BLaER1 (cell line): ENCODE results near the gene KHK.

ENCODE experiments used
- H3K27ac ChIP-seq: shearing (Covaris generic); formaldehyde crosslinking; 2 replicates; pipeline ENCODE4 v1.8.1; 2022
- H3K27me3 ChIP-seq: shearing (Covaris generic); formaldehyde crosslinking; 2 replicates; pipeline ENCODE4 v1.8.1; 2022
- H3K36me3 ChIP-seq: shearing (Covaris generic); formaldehyde crosslinking; 2 replicates; pipeline ENCODE4 v1.8.1; 2022
- H3K4me1 ChIP-seq: shearing (Covaris generic); formaldehyde crosslinking; 2 replicates; pipeline ENCODE4 v1.8.1; 2022
- H3K4me2 ChIP-seq: shearing (Covaris generic); formaldehyde crosslinking; 2 replicates; pipeline ENCODE4 v1.8.1; 2022
- H3K4me3 ChIP-seq: shearing (Covaris generic); formaldehyde crosslinking; 2 replicates; pipeline ENCODE4 v1.8.1; 2022
- H3K9ac ChIP-seq: shearing (Covaris generic); formaldehyde crosslinking; 2 replicates; pipeline ENCODE4 v1.8.1; 2022
- H3K9me3 ChIP-seq: shearing (Covaris generic); formaldehyde crosslinking; 2 replicates; pipeline ENCODE4 v1.8.1; 2022
- H4K20me1 ChIP-seq: shearing (Covaris generic); formaldehyde crosslinking; 2 replicates; pipeline ENCODE4 v1.8.1; 2022
- Cebpa-rat ChIP-seq: shearing (Covaris generic); IDR thresholded peaks from 2 replicates; pipeline ENCODE4 v1.8.1; 2022

KHK gene

GRCh38 chr2:27086724-27087593 is at the start of gene KHK:
KHK (plus strand) TSS chr2:27086772; CDS start chr2:27087260, 488 bp downstream.
- H3K4me1 ChIP-seq = peaks cover 87% of the 10 kb centered on the region
- H3K27ac ChIP-seq = peak within 1 kb of the TSS; percentile 88

DNA sequence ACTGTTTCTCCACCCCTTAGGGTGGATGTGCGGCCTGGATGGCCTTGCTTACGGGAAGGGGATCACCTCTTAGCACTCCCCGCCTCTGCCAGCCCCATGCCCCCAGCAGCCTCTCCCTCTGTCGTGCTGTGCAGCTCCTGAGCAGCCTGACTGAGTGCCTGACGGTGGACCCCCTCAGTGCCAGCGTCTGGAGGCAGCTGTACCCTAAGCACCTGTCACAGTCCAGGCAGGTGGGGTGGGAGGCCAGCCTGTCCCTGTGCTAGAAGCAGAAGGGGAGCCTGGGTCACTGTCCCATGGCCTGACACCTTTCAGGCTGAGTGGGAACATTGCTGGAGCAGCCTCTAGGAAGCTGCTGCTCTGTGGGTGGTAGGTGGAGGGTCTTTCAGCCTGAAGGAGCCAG is 48.6 kb upstream of the KHK start:
- Histone ChIP-seq H3K27ac (no peak overlapping the region), H3K27me3 (no peaks in the 10 kb centered on the region), H3K4me3 (no peak overlapping the region), H3K9me3 (no peaks in the 10 kb centered on the region), H3K4me1 (peaks cover 48% of the 10 kb centered on the region), H3K4me2 (no peak overlapping the region), H3K36me3 (peaks cover 84% of the 10 kb centered on the region), H3K9ac (no peak overlapping the region), H4K20me1 (peaks cover 8% of the 10 kb centered on the region; the same call in 1 of the 2 replicates)
- no peak for TF ChIP-seq Cebpa-rat

More at GRCh38 chr2:27086724-27087593, at the start of gene KHK:
- peaks cover 34% of the 10 kb centered on the region for H3K36me3 ChIP-seq
- no peaks in the 10 kb centered on the region for H3K9me3 ChIP-seq
- H3K27me3 ChIP-seq = no peaks in the 10 kb centered on the region
- no peak for TF ChIP-seq Cebpa-rat
- H3K9ac ChIP-seq = peak within 1 kb of the TSS; percentile 88
- peak within 1 kb of the TSS; percentile 100 for H3K4me2 ChIP-seq
- H3K4me3 ChIP-seq = peak within 1 kb of the TSS; percentile 75
- peaks cover 21% of the 10 kb centered on the region; the same call in 1 of the 2 replicates for H4K20me1 ChIP-seq

- H3K27me3 ChIP-seq = no peaks in the 10 kb centered on the region
- no peaks in the 10 kb centered on the region for H3K9me3 ChIP-seq
- no peak overlapping the region for H3K27ac ChIP-seq
- H3K9ac ChIP-seq = no peak overlapping the region
- peaks cover 8% of the 10 kb centered on the region; the same call in 1 of the 2 replicates for H4K20me1 ChIP-seq
- H3K36me3 ChIP-seq = peaks cover 88% of the 10 kb centered on the region
- peaks cover 43% of the 10 kb centered on the region for H3K4me1 ChIP-seq
- H3K4me2 ChIP-seq = no peak overlapping the region
- no peak overlapping the region for H3K4me3 ChIP-seq
- no peak for TF ChIP-seq Cebpa-rat
Measured at GRCh38 chr2:27038631-27039339, 47.8 kb upstream of the KHK start.

GRCh38 chr2:27039426-27039825 is 47.1 kb upstream of the KHK start:
- Histone ChIP-seq H3K27me3 (no peaks in the 10 kb centered on the region), H3K4me3 (no peak overlapping the region), H3K9me3 (no peaks in the 10 kb centered on the region), H4K20me1 (0 out of 2 replicates have a peak, but pooled peaks cover 8% of the 10 kb centered on the region), H3K9ac (no peak overlapping the region), H3K36me3 (peaks cover 88% of the 10 kb centered on the region), H3K4me2 (no peak overlapping the region), H3K4me1 (peaks cover 36% of the 10 kb centered on the region), H3K27ac (no peak overlapping the region)
- no peak for TF ChIP-seq Cebpa-rat

- Histone ChIP-seq H3K27ac (no peak overlapping the region), H3K4me2 (no peak overlapping the region), H3K27me3 (no peaks in the 10 kb centered on the region), H3K9ac (no peak overlapping the region), H3K36me3 (peaks cover 85% of the 10 kb centered on the region), H3K9me3 (no peaks in the 10 kb centered on the region), H4K20me1 (0 out of 2 replicates have a peak, but pooled peaks cover 8% of the 10 kb centered on the region), H3K4me3 (no peak overlapping the region), H3K4me1 (peaks cover 32% of the 10 kb centered on the region)
- no peak for TF ChIP-seq Cebpa-rat
Measured at GRCh38 chr2:27039871-27040270, 46.7 kb upstream of the KHK start.

GRCh38 chr2:27040282-27040681 is 46.3 kb upstream of the KHK start:
- 0 out of 2 replicates have a peak, but pooled peaks cover 8% of the 10 kb centered on the region for H4K20me1 ChIP-seq
- H3K4me1 ChIP-seq = peaks cover 32% of the 10 kb centered on the region
- no peaks in the 10 kb centered on the region for H3K27me3 ChIP-seq
- TF ChIP-seq Cebpa-rat = no peak
- H3K36me3 ChIP-seq = peaks cover 80% of the 10 kb centered on the region
- no peak overlapping the region for H3K27ac ChIP-seq
- no peak overlapping the region for H3K4me2 ChIP-seq
- no peaks in the 10 kb centered on the region for H3K9me3 ChIP-seq
- H3K4me3 ChIP-seq = no peak overlapping the region
- H3K9ac ChIP-seq = no peak overlapping the region

DNA sequence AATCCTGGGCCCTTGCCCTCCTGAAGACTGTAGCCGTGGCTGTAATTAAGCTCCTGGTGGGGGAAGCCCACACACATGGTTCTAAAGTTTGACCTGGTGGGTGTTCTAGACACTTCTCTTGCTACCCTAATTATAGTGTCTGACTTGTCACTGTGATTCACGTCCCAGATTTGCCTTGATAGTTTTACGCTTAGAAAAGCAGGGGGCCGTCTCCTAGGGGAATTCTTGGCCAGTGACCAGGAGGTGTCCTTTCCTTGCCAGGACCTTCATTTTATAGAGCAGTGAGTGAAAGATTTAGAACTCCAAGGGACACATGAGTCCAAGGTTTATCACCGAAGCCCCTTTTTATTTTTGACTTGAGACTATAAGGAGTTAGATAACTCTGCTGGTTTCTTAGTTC is 44.8 kb upstream of the KHK start:
- no peaks in the 10 kb centered on the region for H3K27me3 ChIP-seq
- H3K9ac ChIP-seq = 0 out of 2 replicates have a peak overlapping the region, but pooled peaks have one; percentile 23
- no peaks in the 10 kb centered on the region for H3K9me3 ChIP-seq
- no peak for TF ChIP-seq Cebpa-rat
- peaks cover 66% of the 10 kb centered on the region for H3K36me3 ChIP-seq
- no peak overlapping the region for H3K4me3 ChIP-seq
- H4K20me1 ChIP-seq = 0 out of 2 replicates have a peak, but pooled peaks cover 8% of the 10 kb centered on the region
- peak overlapping the region; percentile 35; the same call in 1 of the 2 replicates for H3K4me2 ChIP-seq
- H3K27ac ChIP-seq = no peak overlapping the region
- peaks cover 28% of the 10 kb centered on the region for H3K4me1 ChIP-seq

GRCh38 chr2:27042159-27042661 is 44.4 kb upstream of the KHK start:
- H3K27ac ChIP-seq = no peak overlapping the region

DNA sequence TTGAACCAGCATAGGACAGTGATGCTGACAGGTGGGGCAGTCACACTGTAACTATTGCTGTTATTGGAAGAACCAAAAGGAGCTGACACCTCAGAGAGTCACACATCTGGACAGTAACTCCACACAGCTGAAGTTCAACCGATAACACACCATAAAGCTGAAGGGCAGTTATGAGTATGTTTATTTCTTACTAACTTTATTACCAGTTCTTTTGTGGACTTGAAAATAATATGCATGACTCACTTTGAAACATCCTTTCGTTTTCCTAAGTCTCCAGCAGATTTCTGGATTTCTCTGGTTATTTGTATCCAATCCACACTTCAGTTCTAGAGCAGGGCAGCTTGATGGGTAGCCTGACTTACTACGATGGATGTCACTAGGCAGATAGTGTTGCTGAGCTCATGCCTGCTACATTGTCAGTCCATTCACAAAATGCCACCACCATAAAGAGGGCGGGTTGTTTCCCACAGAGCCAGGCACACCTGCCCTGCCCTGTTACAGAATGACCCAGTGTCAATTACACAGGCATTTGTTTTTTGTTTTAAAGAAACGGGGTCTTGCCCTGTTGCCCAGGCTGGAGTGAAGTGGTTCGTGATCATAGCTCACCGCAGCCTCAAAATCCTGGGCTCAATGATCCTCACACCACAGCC is 43.5 kb upstream of the KHK start:
- H3K9ac ChIP-seq = no peak overlapping the region
- H3K4me2 ChIP-seq = no peak overlapping the region
- H3K9me3 ChIP-seq = no peaks in the 10 kb centered on the region
- no peak for TF ChIP-seq Cebpa-rat
- peaks cover 20% of the 10 kb centered on the region for H3K4me1 ChIP-seq
- H3K27ac ChIP-seq = no peak overlapping the region
- H3K4me3 ChIP-seq = no peak overlapping the region
- no peaks in the 10 kb centered on the region for H3K27me3 ChIP-seq
- H3K36me3 ChIP-seq = peaks cover 52% of the 10 kb centered on the region
- H4K20me1 ChIP-seq = 0 out of 2 replicates have a peak, but pooled peaks cover under 1% of the 10 kb centered on the region

More at GRCh38 chr2:27042159-27042661, 44.4 kb upstream of the KHK start:
- no peak for TF ChIP-seq Cebpa-rat
- no peak overlapping the region for H3K4me3 ChIP-seq
- H3K4me1 ChIP-seq = peaks cover 25% of the 10 kb centered on the region
- H3K36me3 ChIP-seq = peaks cover 61% of the 10 kb centered on the region
- H3K9me3 ChIP-seq = no peaks in the 10 kb centered on the region
- 0 out of 2 replicates have a peak overlapping the region, but pooled peaks have one; percentile 23 for H3K9ac ChIP-seq
- 0 out of 2 replicates have a peak, but pooled peaks cover 8% of the 10 kb centered on the region for H4K20me1 ChIP-seq
- peak overlapping the region; percentile 35; the same call in 1 of the 2 replicates for H3K4me2 ChIP-seq
- H3K27me3 ChIP-seq = no peaks in the 10 kb centered on the region
